Fibroblast of skin of abdomen (primary cell): Measurements from ENCODE around the gene DPF3. TPM values are rescaled to one million over a fixed set of nuclear protein-coding genes. Genes with fewer than 3 reads are reported as not detected.

Experiments
- DNase-seq: peaks from one replicate; pipeline ENCODE4 v3.0.0-alpha.2; 2013
- polyA plus RNA-seq, 2 experiments: library from polyadenylated mRNA; unstranded; fragments of 120-200 nt; gene quantifications; one replicate each; pipeline ENCODE4 v1.2.1, GENCODE V29; 2013; ENCODE audit not compliant: insufficient read length in 2 of 2

DPF3 gene
- 7.8 TPM for polyA plus RNA-seq (2013, experiment 1 of 2; ENCODE audit: insufficient read length)
- polyA plus RNA-seq (2013, experiment 2 of 2; ENCODE audit: insufficient read length) = 7.1 TPM

DNA sequence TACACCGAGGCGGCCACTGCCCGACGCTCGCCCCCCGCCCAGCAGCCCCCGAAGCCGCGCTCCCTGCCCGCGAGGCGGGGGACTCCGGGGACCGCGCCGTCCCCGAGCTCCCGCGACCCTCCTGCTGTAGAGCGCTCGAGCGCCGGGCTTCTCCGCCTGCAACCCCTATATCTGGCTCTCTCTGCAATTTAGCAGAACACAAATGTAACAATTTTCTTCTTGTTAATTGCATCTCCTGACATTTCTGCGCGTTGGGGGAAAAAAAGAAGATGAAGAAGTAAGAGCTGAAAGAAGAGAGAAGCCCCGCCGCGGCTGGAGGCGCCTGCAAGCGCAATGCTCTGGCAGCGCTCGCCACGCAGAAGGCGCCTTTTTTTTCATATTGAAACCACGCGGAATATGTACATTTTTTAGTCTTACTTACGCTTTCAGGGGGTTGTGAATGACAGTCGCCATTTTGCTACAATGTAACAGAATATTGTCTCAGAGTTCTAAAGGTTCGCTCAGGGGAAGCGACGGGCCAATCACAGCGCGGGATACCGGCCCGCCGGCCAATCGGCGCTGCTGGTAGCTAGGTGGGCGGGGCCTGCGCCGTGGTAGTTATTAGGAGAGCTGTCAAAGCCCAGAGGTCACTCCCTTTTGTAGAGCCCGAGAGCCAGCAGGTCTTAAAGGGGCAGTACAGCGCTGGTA lies at the start of gene DPF3:
DPF3 (minus strand) TSS at position 466 of the 687 bp plus-strand sequence; CDS start at position 453, 13 bp downstream.
- DNase-seq = peak; percentile 96

DNA sequence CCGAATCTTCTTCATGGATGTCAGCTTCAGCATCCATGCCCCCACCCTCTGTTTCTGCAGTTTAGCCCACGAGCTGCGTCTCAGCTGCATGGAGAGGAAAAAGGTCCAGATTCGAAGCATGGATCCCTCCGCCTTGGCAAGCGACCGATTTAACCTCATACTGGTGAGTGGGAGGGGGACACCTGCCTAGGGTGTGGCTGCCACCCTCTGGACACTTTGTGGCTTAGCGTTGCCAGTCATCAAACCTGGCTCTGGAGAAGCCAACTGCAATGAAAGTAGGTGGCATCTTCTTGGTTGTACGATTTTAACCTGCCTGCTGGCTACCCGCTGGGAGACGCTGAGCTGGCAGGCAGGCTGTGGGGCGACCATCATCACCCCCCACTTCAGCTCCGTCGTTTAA lies 49.0 kb upstream of the DPF3 start:
- DNase-seq = no peak

DNA sequence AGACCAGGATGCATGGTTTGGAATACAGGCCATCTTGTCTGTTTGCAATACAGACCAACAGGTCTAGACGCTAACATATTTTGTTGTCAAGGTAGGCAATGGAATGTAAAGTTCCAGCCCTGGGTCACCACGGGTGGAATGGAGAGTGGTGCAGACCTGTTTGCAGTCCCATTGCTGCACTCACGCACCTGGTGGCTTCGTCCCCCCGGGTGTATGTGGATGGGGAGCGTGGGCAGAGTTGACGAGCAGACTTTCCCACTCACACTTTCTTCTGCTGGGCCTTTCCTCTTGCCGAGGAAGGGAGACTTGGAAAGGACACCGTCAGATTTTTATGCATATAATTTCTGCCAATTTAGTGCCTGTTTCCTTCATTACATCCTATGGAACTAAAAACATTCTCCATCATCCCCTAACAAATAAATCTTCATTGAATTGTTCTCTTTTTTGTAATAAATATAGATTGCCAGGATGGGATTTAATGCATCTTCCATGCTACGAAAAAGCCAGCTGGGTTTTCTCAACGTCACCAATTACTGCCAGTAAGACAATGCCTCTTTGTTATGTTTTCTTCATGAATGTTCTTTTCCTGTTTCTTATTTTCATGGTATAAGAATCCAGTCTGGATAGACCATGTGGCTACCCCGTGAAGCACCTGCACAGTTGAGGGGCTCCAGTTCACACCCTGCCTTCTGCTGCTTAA lies 47.5 kb upstream of the DPF3 start:
- DNase-seq = no peak

DNA sequence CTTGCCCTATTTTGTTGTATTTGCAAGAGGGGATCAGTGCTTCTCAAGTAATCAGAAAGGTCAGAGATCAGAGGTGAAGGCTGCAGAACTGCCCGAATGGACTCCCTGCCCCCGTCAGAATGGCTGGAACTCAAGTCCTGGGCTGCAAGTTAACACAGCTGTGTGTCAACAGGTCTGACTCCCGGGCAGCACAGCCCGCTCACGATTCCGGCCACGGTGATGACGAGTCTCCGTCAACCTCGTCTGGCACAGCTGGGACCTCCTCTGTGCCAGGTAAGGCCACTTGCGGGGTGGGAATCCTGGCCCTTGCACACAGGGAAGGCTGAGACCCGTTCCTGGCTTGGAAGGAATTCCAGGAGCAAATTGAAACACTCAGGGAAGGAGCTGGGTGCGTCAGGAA lies 45.7 kb upstream of the DPF3 start:
- DNase-seq = no peak

DNA sequence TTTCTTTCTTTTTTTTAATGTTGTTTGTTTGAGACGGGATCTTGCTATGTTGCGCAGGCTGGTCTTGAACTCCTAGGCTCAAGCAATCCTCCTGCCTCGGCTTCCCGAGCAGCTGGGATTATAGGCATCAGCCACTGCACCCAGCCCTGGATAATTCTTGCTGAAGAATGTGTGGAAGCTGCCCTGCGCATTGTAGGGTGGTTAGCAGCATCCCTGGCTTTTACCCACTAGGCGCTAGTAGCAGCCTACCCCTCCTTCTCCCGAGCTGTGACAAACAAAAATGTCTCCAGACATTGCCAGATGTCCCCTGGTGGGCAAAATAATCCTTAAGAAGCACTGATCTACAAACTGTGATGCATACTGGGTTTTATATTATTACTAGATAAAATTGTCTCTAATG lies 39.0 kb upstream of the DPF3 start:
- DNase-seq = no peak

DNA sequence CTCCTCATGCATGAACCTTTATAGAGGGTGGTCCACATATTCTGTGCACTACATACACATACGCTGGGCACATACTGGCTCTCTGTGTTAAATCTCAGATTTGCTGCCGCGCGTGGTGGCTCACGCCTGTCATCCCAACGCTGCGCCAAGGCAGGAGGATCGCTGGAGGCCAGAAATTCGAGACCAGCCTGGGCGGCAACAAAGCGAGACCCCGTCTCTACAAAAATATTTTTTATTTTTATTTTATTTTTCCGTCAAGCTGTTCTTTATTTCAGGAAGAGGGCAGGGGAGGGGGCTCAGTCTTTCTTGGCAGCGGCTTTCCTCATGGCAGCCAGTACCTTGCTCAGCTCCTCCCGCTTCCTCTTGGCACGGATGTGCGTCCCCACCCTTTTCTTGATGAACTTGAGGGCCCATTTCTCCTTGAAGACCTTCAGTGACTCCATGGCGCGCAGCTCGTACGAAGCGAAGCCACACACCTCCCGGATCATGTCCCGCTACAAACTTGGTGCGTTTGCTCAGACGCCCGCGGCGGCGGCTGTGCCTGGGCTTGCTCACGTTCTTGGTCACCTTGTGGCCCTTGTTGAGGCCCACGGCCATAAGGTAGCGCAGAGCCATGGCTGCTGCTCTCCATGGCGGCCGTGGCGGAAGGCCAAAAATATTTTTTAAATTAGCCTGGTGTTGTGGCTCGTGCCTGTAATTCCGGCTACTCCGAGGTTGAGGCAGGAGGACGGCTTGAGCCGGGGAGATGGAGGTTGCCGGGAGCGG lies 35.6 kb upstream of the DPF3 start:
- DNase-seq = no peak

DNA sequence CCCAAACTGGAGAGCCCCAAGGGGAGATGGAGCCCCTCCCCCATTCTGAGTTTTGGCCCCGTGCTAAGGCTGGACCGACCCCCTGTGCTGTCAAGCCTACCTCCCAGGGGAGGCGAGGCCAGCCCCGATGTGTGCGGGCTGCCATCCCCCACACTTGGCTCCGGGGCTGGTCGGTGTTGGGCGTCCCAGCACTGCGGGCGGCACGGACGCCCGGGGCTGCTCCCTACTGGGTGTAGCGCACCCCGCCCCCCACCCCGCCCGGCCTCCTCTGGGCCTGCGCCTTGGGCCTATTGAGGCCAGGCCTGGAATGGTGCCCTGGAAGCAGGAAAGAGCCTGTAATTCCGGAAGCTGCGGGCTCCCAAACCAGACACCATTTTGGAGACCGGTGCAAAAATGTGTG lies 35.0 kb upstream of the DPF3 start:
- no peak for DNase-seq

DNA sequence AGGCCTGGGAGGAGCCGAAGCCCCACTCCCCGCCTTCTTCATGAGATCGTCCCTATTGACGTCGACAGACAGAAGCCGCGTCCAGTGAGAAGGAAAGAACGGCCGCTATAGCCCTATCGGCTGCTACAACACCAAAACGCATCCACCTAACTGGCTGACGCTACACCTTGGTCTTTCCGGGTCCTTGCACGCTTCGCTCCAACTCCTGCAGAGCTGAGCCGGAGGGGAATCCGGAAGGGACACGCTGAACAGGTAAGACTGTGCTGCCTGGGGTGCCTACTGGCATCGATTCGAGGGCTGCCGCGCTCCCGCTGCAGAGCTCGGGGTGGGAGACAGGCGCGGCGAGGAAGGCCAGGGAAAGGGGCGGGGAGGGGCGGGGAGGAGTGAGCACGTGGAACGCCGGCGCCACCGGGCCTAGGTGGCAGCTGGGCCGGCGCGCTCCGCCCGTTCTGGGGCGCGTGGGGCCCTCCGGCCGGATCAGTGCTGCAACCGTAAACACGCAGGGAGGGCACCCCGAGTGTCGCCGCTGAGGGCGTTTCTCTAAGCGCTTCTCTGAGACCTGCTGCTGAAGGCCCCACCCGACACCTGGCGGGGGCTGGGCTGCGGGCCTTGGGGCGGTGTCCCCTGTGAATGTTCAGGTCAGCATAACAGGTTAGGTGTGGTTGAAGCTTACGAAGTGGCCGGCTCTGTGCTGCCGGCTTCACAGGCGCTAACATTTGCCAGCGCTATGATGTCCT lies 32.6 kb upstream of the DPF3 start, which contains the start of gene DCAF4:
DCAF4 (plus strand) TSS at position 173 of the 737 bp plus-strand sequence. CDS start 11,515 bp downstream, outside the sequence.
- DNase-seq = peak; percentile 99

DNA sequence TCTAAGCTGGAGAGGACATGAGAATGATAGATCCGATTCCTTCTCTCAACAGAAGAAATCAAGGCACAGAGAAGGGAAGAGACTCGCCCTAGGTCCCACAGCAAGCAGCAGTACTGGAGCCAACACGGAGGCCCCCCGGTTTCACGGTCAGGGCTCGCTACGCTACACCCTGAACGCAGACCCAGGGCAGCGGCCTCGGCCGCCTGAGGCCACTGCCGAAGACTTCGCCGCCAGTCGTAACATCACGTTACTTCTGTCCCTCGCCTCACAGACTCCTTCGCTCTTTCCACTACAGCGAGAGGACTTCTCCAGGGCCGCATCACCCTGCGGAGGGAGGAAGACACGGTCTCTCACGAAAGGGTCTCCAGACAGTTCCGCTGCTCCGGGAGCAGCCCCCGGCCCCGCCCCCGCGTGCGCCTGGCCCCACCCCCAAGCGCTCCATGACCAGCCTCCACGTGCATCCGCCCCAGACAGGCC lies 32.0 kb upstream of the DPF3 start:
- DNase-seq = no peak

DNA sequence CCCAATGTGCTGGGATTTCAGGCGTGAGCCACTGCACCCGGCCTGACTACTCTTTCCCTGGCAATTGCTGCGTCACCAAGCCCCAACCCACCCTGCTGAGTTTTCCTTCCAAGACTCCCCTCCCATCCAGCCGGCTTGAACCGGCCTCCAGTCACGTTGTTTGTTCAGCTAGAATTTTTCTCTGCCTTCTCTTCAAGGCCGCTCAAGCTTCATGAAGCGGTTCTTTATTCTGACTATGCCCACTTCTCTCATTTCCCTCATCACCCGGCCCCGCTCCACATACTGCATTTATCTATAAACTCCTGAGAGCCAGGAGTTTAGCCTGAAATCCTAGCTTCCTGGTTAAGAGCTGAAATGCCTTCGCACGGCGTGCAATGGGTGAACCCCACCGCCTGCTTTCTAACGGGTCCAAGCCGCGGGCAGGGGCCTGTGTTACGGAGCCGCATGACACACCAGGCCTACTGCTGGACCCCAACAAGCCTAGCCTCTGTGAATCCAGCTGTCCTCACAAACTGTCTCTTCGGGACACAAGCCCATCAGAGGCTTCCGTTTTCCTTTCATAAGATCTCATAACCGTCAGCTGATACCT lies 31.4 kb upstream of the DPF3 start:
- no peak for DNase-seq

DNA sequence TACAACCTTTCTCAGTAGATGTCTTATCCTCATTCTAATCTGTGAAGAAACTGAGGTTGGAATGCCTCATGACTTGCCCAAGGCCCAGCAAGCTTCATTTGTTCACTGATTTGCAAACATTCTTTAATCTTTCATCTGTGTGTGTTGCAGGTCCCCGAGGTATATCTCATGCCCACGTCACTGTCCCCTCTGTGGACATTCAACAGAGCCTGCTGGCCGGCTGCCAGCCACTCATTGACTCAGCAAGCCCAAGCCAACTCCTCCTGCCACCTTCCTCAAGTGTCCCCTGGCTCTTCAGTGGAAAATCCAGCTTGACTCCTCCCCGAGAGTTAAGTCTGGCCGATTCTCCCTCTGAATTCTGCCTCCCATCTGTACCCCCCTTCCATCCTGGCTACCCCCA lies 30.4 kb upstream of the DPF3 start:
- DNase-seq = no peak

DNA sequence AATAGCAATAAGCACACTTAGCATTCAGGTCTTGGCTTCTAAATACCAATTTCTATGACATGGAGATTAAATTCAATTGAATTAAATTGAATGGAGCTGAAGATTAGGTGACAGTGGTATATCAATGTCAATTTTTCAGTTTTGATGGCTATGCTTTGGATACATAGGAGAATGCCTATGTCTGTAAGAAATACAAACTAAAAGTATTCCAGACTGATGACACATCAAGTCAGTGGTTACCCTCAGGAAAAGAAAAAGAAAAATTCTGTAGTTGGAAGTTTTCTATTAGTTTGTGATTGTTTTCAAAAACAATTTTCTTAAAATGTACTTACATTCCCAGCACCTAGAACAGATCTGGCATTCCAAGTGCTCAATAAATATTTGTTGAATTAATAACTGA lies 27.5 kb upstream of the DPF3 start:
- no peak for DNase-seq

DNA sequence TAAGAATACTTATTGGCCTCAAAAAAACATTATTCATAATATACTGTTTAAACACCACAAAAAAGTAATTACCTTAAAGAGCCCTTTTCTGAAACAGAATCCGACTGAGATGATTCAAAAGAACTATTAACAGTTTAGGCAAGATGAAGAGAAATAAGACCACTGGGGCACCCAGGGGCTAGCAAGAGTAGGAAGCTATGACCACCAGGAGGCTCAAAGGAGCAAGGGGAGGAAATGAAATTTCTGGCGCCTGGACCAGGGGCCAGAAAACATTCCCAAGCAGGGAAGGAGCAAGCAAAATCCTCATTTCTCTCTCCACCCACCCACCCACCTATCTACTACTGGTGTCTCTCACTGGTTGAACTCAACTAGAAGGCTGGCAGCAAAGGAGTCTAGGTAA lies 26.1 kb upstream of the DPF3 start:
- no peak for DNase-seq

DNA sequence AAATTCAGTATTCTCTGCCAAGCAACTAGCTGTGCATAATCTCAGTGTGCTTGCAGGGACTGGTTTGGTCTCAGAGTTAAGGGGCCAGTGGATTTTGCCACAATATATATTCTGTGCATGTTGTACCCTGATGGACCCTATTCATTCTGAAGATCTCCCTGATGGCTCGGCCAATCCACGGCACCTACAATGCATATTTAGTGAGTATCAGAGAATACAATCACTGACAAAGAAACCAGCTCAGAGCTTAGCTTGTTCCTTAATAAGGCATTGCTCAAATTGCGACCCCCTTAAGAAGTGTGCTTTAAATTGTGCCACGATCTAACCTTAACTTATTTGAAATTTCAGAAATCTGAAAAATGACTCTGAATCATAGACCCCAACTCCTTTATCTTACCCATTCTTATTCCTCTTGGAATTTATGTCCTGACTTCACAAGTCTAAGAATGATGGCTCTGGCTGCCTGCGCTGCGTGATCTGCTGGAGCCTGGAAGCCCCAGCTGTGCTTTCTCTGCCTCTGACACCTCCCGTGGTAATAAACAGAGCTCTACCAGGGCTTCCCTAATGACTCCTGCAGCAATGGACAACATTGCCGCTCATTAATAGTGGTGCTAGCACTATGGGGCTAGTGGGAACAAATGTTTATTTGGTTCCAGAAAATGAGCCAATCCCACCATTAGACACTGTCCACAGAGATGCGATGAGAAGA lies 23.3 kb upstream of the DPF3 start:
- no peak for DNase-seq

DNA sequence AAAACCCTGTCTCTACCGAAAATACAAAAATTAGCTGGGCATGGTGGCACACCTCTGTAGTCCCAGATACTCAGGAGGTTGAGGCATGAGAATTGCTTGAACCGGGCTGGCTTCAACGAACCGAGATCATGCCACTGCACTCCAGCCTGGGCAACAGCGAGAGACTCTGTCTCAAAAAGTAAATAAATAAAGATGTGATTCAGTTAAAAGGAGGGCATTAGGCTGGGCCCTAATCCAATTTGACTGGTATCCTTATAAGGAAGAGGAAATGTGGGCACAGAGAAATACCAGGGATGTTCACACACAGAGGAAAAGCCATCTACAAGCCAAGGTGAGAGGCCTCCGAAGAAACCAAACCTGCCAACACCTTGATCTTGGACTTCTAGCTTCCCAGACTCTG lies 22.3 kb upstream of the DPF3 start:
- no peak for DNase-seq

DNA sequence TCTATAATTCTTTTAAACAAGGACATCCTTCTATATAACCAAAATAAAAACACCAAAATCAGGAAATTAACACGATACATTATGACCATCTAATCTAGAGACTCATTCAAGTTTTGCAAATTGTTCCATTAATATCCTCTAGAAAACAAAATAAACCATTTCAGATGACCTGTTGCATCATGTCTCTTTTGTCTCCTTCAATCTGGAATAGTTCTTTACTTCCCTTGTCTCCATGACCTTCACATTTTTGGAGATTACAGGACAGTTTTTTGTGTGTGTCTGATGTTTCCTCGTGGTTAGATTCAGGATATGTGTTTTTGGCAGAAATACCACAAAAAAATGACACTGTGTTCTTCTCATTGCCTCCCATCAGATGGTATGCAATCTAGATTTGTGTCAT lies 19.9 kb upstream of the DPF3 start:
- no peak for DNase-seq

DNA sequence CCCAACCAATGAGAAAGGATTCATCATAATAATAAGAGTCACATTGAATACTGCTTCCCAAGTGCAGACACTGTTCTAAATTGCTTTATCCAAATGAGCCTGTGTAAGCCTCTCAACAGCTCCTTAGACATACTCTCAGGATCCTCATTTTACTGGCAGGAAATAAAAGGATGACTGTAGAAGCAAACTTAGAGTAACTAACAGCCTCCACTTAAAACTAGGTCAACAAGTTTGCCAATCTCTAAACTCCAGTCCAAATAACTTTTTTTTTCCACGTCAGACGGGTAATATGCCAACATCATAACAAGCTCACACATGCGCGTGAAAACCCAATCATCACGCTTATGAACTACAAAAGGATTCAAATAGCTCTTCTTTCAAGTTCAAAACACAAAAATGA lies 15.3 kb upstream of the DPF3 start:
- DNase-seq = no peak

DNA sequence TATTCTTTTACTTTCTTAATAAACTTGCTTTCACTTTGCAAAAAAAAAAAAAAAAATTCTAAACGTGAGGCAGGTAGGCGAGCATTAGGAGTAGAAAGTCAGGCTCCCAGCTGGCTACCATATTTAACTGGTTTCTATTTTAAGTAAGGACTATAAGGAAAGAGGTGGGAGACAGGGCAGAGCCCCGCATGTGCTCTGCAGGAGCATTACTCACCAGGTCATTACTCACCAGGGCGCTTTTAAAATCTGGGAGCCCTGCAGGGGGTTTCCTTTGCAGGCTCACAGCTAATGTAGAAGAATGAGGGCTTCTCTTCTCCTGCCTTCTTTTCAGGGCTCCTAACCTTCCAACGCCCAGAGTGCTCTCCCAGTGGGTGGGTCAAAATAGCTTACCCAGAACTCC lies 14.0 kb upstream of the DPF3 start:
- peak; percentile 83 for DNase-seq

DNA sequence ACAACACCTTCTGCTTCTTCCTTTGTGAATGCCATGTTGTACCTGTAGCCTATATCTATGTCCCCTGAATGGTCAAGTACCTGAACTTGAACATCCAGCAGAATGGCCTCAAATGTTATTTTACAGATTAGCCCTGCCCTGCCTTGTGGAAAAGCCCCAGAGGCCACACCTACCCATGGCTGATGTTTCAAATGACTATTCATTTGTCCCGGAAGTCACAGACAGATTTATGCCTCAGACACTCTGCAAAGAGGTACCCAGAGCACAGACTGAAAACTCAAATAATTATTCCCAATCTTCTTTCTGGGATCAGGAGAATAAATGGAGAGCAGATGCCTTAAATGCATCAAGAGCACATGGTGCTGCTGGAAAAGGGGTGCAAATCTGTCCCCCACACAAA lies 13.0 kb upstream of the DPF3 start:
- DNase-seq = no peak

DNA sequence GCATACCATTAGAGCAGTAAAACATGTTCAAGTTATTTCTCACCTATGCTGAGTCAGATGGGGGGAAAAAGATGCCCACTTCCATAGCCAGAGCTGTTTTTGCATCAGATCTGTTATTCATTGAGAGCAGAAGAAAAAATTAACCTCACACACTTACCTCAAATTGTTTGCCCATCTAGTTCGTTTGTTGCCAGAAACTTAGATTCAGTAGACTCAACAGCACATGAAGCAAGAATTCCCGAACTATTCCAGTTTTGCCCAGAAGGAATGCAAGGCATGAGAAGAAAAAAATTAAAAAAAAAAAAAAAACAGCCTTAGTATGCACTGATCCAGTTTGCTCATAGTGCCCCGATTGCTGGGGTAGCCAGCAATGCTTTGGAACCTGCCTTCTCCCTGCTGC lies 12.4 kb upstream of the DPF3 start:
- DNase-seq = peak; percentile 95

DNA sequence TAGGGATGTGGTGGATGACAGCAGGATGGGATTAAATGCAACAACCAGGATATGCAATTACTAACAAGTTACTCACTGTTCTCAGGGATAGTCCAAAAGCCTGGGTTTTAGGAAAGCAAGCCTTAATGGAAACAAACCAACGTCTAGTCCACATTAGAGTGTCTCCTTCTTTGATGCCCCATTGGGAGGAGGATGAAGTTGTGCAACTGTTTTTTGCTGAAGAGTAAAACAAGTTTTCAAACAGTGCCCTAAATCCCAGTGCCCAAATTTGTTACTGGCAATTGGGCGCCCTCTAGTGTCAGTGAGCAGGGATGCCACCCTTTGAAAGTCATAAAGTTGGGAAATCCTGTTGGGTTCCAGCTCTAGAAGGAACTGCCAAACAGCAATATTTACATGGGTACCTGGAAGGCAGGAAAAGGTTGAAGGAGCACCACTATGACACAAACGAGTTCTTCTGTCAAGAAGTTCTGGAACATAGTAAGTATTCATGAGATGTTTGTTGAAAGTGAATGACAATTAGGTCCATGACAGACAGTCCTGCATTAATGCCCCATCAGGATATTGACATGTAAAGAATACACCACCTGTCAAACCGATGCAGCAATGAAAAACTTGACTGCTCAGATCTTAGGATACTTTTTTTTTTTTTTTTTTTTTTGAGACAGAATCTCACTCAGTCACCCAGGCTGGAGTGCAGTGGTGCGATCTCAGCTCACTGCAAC lies 11.1 kb upstream of the DPF3 start:
- peak; percentile 79 for DNase-seq
